Neuronal stem cell (in vitro differentiated cells): ENCODE measurements around the gene TTLL10.

Experiments
- DNase-seq: peaks from one replicate; pipeline ENCODE4 v3.0.0-alpha.2; 2013; ENCODE audit warnings: low spot score
- H2AFZ ChIP-seq: one replicate; pipeline ENCODE4 v1.6.1; 2013; ENCODE audit warnings: mild to moderate bottlenecking, low read length, inconsistent platforms
- H2AK5ac ChIP-seq: 2 replicates; pipeline ENCODE4 v1.6.1; 2013; ENCODE audit warnings: low read depth, mild to moderate bottlenecking, inconsistent platforms, low read length, moderate library complexity, mixed read lengths
- H2BK120ac ChIP-seq: 2 replicates; pipeline ENCODE4 v1.6.1; 2013; ENCODE audit warnings: low read depth, mild to moderate bottlenecking, inconsistent platforms, low read length, moderate library complexity, mixed read lengths
- H2BK12ac ChIP-seq: one replicate; pipeline ENCODE4 v1.6.1; 2013; ENCODE audit warnings: low read length, inconsistent platforms
- H2BK15ac ChIP-seq: 2 replicates; pipeline ENCODE4 v1.6.1; 2013; ENCODE audit warnings: mild to moderate bottlenecking, low read length, inconsistent platforms, mixed read lengths
- H2BK5ac ChIP-seq: one replicate; pipeline ENCODE4 v1.6.1; 2013; ENCODE audit warnings: inconsistent platforms, mild to moderate bottlenecking, low read length, moderate library complexity
- H3K14ac ChIP-seq: one replicate; pipeline ENCODE4 v1.6.1; 2013; ENCODE audit warnings: low read length, inconsistent platforms
- H3K18ac ChIP-seq: 2 replicates; pipeline ENCODE4 v1.6.1; 2013; ENCODE audit warnings: low read length, inconsistent platforms
- H3K23ac ChIP-seq: 2 replicates; pipeline ENCODE4 v1.6.1; 2013; ENCODE audit warnings: low read depth, mild to moderate bottlenecking, mixed read lengths, low read length, inconsistent platforms; ENCODE audit not compliant: poor library complexity
- H3K27ac ChIP-seq: replicated peaks from 3 replicates; pipeline ENCODE4 v1.5.1; 2013; ENCODE audit warnings: low read length, inconsistent platforms
- H3K27me3 ChIP-seq, 3 experiments: 2 replicates each; pipeline ENCODE4 v1.6.1; 2013; ENCODE audit warnings: low read length in 3 of 3, mild to moderate bottlenecking in 2 of 3, inconsistent platforms in 1 of 3, low read depth in 1 of 3, mixed read lengths in 1 of 3, moderate library complexity in 1 of 3; ENCODE audit not compliant: control insufficient read depth in 3 of 3, insufficient read depth in 3 of 3
- H3K36me3 ChIP-seq, 2 donors: replicated peaks in 1 of 2; 2 replicates each; pipeline ENCODE4 v1.6.1; 2013; ENCODE audit warnings: low read length in 2 of 2; ENCODE audit not compliant: control insufficient read depth in 2 of 2, insufficient read depth in 2 of 2
- H3K4ac ChIP-seq: 2 replicates; pipeline ENCODE4 v1.6.1; 2013; ENCODE audit warnings: inconsistent platforms, mild to moderate bottlenecking, low read length, moderate library complexity
- H3K4me1 ChIP-seq, 2 donors: 1 replicate in 1 of 2; 2 replicates in 1 of 2; pipeline ENCODE4 v1.6.1; 2013; ENCODE audit warnings: low read length in 2 of 2, low read depth in 1 of 2; ENCODE audit not compliant: control insufficient read depth in 2 of 2, insufficient read depth in 1 of 2
- H3K4me2 ChIP-seq: one replicate; pipeline ENCODE4 v1.6.1; 2013; ENCODE audit warnings: mild to moderate bottlenecking, low read length, inconsistent platforms; ENCODE audit not compliant: insufficient read depth, poor library complexity, severe bottlenecking
- H3K4me3 ChIP-seq, 2 donors: 2 replicates each; pipeline ENCODE4 v1.5.1; 2013; ENCODE audit warnings: low read length in 2 of 2, mild to moderate bottlenecking in 2 of 2, inconsistent platforms in 1 of 2, moderate library complexity in 1 of 2
- H3K79me1 ChIP-seq: one replicate; pipeline ENCODE4 v1.6.1; 2013; ENCODE audit warnings: low read depth, mild to moderate bottlenecking, inconsistent platforms, low read length, moderate library complexity
- H3K9ac ChIP-seq: one replicate; pipeline ENCODE4 v1.6.1; 2013; ENCODE audit warnings: mild to moderate bottlenecking, low read depth, low read length, inconsistent platforms; ENCODE audit not compliant: poor library complexity
- H3K9me3 ChIP-seq, 2 donors: replicated peaks in 1 of 2; 2 replicates each; pipeline versions ENCODE3 to v1.6.1; 2013; ENCODE audit warnings: low read length in 2 of 2, mild to moderate bottlenecking in 2 of 2, inconsistent platforms in 1 of 2, low read depth in 1 of 2, mixed read lengths in 1 of 2, moderate library complexity in 1 of 2; ENCODE audit not compliant: control insufficient read depth in 2 of 2, insufficient read depth in 1 of 2
- H4K8ac ChIP-seq: one replicate; pipeline ENCODE4 v1.6.1; 2013; ENCODE audit warnings: low read depth, mild to moderate bottlenecking, inconsistent platforms, low read length, moderate library complexity
- H4K91ac ChIP-seq: one replicate; pipeline ENCODE4 v1.6.1; 2013; ENCODE audit warnings: low read length, low read depth, mild to moderate bottlenecking, inconsistent platforms; ENCODE audit not compliant: poor library complexity
- WGBS, 2 donors: extraction: QIAGEN DNeasy Blood & Tissue Kit; methylation state at CpG; one replicate each; pipeline ENCODE4 v1.1.7; 2013; ENCODE audit warnings: missing lambda C conversion rate in 2 of 2, mixed read lengths in 1 of 2; ENCODE audit not compliant: insufficient read length in 2 of 2, insufficient replicate concordance in 1 of 2; ENCODE audit errors: extremely low coverage in 2 of 2; 5-methylcytosine and 5-hydroxymethylcytosine counted together

TTLL10 gene

GRCh38 chr1:1239227-1239613, 65.5 kb downstream of the TTLL10 start:
- peak overlapping the region; percentile 77 for H3K9ac ChIP-seq

GRCh38 chr1:1239614-1240347, 66.1 kb downstream of the TTLL10 start:
- H4K8ac ChIP-seq: no peak overlapping the region
- H2AK5ac ChIP-seq: peak overlapping the region; percentile 90
- peak overlapping the region; percentile 77 for H3K9ac ChIP-seq
- H3K14ac ChIP-seq: no peak overlapping the region
- H3K23ac ChIP-seq: peak overlapping the region; percentile 80
- H3K27me3 ChIP-seq: peaks cover 0 to 4% (median 0%) of the 10 kb centered on the region in 3 experiments
- H2AFZ ChIP-seq: no peak overlapping the region
- H3K36me3 ChIP-seq: peaks cover 0 to 3% of the 10 kb centered on the region in 2 donors
- no peak overlapping the region for H2BK120ac ChIP-seq
- peaks cover 2% of the 10 kb centered on the region for H3K79me1 ChIP-seq
- H3K18ac ChIP-seq: peak overlapping the region; percentile 85
- no peak overlapping the region for H3K27ac ChIP-seq
- H3K9me3 ChIP-seq: no peaks in the 10 kb centered on the region
- H2BK12ac ChIP-seq: peak overlapping the region; percentile 84
- H3K4me3 ChIP-seq: no peak overlapping the region
- peak overlapping the region; percentile 58 for H2BK15ac ChIP-seq
- H3K4ac ChIP-seq: peak overlapping the region; percentile 37
- DNase-seq: no peak
- no peak overlapping the region for H3K4me2 ChIP-seq
- no CpG with 5 or more reads among the region's 30 CpGs for WGBS, 2 donors
- peaks cover 11 to 38% of the 10 kb centered on the region in 2 donors for H3K4me1 ChIP-seq
- H4K91ac ChIP-seq: peak overlapping the region; percentile 30
- H2BK5ac ChIP-seq: peak overlapping the region; percentile 70

More at GRCh38 chr1:1239227-1239613, 65.5 kb downstream of the TTLL10 start:
- Histone ChIP-seq H3K4me3 (no peak overlapping the region), H3K36me3 (peaks cover 4 to 8% of the 10 kb centered on the region in 2 donors), H3K9me3 (no peaks in the 10 kb centered on the region), H3K4ac (peak overlapping the region; percentile 37), H3K23ac (peak overlapping the region; percentile 80), H3K4me1 (peaks cover 10 to 38% of the 10 kb centered on the region in 2 donors), H2AK5ac (peak overlapping the region; percentile 90), H3K14ac (no peak overlapping the region), H3K27me3 (peaks cover 0 to 4% (median 0%) of the 10 kb centered on the region in 3 experiments), H3K18ac (peak overlapping the region; percentile 85), H4K8ac (no peak overlapping the region), H2BK120ac (no peak overlapping the region), H3K27ac (no peak overlapping the region), H2BK12ac (peak overlapping the region; percentile 84), H4K91ac (peak overlapping the region; percentile 30), H3K4me2 (no peak overlapping the region), H2AFZ (no peak overlapping the region), H2BK5ac (peak overlapping the region; percentile 70), H3K79me1 (peaks cover 4% of the 10 kb centered on the region), H2BK15ac (peak overlapping the region; percentile 58)
- WGBS, 2 donors: no CpG with 5 or more reads among the region's 15 CpGs
- no peak for DNase-seq

- H3K27me3 ChIP-seq: peaks cover 0 to 4% (median 0%) of the 10 kb centered on the region in 3 experiments
- H3K9ac ChIP-seq: no peak overlapping the region
- DNase-seq: no peak
- no peak overlapping the region for H3K14ac ChIP-seq
- H3K36me3 ChIP-seq: no peaks in the 10 kb centered on the region
- peaks cover 2% of the 10 kb centered on the region for H3K79me1 ChIP-seq
- peaks cover 11 to 38% of the 10 kb centered on the region in 2 donors for H3K4me1 ChIP-seq
- H2BK15ac ChIP-seq: peak overlapping the region; percentile 37
- peak overlapping the region; percentile 70 for H2BK5ac ChIP-seq
- H3K4me2 ChIP-seq: no peak overlapping the region
- H4K91ac ChIP-seq: no peak overlapping the region
- no peak overlapping the region for H2BK120ac ChIP-seq
- no peak overlapping the region for H3K27ac ChIP-seq
- no peak overlapping the region for H3K4ac ChIP-seq
- no peak overlapping the region for H2AFZ ChIP-seq
- H4K8ac ChIP-seq: no peak overlapping the region
- no peak overlapping the region for H3K23ac ChIP-seq
- H3K18ac ChIP-seq: peak overlapping the region; percentile 2
- WGBS, 2 donors: no CpG with 5 or more reads among the region's 11 CpGs
- H2AK5ac ChIP-seq: peak overlapping the region; percentile 90
- H2BK12ac ChIP-seq: no peak overlapping the region
- no peaks in the 10 kb centered on the region for H3K9me3 ChIP-seq
- no peak overlapping the region for H3K4me3 ChIP-seq
Observed at GRCh38 chr1:1240348-1240732, 66.7 kb downstream of the TTLL10 start.

- peaks cover 2% of the 10 kb centered on the region for H3K79me1 ChIP-seq
- H2BK15ac ChIP-seq: no peak overlapping the region
- peaks cover 11 to 38% of the 10 kb centered on the region in 2 donors for H3K4me1 ChIP-seq
- WGBS, 2 donors: no CpG with 5 or more reads among the region's 23 CpGs
- peak overlapping the region; percentile 4 for H3K9ac ChIP-seq
- no peak overlapping the region for H3K27ac ChIP-seq
- no peaks in the 10 kb centered on the region for H3K9me3 ChIP-seq
- no peak overlapping the region for H4K91ac ChIP-seq
- H3K27me3 ChIP-seq: peaks cover 0 to 10% (median 3%) of the 10 kb centered on the region in 3 experiments
- H3K4me2 ChIP-seq: no peak overlapping the region
- H3K36me3 ChIP-seq: no peaks in the 10 kb centered on the region
- H2BK5ac ChIP-seq: peak overlapping the region; percentile 71
- H3K18ac ChIP-seq: peak overlapping the region; percentile 71
- peak overlapping the region; percentile 43 for H3K23ac ChIP-seq
- H3K4me3 ChIP-seq: no peak overlapping the region
- peak overlapping the region; percentile 81 for H2AK5ac ChIP-seq
- H2AFZ ChIP-seq: no peak overlapping the region
- no peak for DNase-seq
- no peak overlapping the region for H2BK120ac ChIP-seq
- no peak overlapping the region for H2BK12ac ChIP-seq
- no peak overlapping the region for H3K14ac ChIP-seq
- no peak overlapping the region for H3K4ac ChIP-seq
- H4K8ac ChIP-seq: no peak overlapping the region
Observed at GRCh38 chr1:1240822-1241587, 67.3 kb downstream of the TTLL10 start.
